Inferior parietal cortex (tissue), 1 donor: ENCODE results near the gene INSM1.

ENCODE experiments used
- DNase-seq: peaks from one replicate; pipeline ENCODE4 v3.0.0-alpha.2; 2016; ENCODE audit errors: extremely low spot score

INSM1 gene

DNA sequence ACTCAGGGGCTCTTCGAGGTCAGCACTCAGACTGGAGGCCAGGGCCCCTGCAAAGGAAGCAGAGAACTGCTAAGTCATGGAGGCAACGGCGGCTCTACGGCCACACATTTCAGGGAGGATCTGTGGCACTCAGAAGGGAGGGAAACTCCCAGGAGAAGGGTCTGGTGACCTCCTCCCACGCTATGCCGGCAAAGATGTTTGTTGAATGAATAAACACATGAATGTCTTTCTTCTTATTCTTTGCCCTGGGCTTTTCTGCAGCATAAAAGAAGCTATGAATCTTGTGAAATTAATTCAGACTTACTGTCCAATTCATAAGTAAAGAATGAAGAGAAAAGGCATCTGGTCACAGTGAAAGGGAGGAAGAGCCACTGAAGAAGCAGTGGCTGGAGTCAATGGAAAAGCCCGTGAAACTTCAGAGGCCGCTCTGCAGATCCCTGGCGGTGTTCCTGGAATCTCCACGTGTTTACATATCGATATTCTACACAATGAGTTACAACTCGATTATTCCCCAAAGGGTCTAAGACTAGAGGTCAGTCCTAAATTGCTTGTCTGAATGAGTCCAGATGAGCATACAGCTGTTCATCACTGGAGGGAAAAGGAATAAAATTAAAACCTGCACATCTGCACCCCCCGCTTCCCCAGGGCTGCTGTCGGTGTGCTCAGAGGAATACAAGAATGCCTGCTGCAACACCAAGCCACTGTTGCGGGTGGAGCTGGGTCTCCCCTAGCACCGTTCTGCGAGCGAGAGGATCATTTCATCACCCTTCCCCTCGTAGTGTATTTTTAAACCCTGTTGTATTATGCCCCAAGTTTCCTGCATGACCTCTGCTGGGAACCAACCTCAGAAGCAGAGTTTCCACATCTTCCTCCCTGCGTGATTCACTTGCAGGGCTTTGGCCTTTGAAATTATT, 25.6 kb downstream of the INSM1 start:
- no peak for DNase-seq

DNA sequence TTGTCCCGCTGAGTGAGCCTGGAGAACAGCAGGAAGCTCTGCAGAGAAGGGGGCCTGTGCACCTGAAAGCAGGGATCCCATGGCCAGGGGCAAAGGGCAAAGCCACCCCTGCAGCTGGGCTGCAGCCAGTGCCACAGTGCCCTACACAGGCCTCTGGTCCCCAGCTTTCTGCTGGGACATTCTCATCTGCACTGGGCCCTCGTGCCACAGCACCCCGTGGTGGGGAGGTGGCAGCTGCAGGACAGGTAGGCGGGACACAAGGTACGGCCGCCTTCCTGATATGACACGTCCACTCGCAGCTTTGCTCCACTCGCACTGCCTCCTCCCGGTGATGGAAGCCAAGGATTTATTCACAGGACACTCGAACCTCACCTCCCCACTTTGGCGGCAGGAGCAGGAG, 27.2 kb downstream of the INSM1 start:
- no peak for DNase-seq

DNA sequence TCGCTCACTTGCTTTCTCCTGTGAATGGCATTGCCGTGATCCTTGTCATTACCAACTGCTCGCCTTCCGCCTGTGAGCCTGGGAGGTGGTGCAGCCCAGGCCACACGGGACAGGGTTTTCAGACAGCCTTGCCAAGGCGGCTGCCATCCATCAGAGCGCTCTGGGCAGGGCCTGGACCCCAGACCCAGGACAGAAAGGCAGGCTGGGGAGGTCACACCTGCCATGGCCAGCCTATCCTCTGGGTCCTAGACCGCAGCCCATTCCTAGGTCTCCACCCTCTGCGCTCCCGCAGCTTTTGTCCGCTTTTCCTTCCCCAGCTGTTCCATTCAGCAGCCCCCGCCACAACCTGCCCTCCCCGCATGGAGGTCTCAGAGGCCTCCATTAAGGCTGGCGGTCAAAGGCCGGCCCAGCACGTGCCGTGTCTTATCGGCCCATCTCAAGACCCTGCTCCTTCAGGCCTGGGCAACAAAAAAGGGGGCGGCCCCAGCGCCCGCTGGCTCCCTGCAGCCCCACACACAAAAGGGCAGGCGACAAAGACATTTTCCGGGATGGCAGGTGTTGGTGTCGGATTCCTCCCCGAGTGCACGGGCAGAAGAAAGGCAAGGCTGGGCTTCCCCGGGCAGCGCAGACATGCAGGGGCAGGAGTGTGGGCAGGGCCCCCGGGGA, 28.1 kb downstream of the INSM1 start:
- no peak for DNase-seq

DNA sequence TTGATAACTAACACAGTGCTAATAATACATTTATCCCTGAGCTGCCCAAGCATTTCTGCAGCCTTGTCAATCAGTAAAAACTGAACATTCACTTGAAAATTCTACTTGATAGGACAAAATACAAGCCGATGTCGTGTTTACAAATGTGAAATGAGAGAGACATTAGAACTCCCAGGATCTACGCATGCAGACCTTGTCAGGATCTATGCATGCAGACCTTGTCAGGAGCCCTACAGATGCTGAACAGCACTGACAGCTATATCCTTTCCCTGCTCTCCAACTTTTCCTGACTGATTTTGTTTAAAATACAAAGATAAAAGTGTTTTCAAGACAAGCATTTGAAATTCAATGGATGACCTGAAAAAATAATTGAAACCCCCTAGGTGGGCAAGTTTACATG, 28.9 kb downstream of the INSM1 start:
- DNase-seq: no peak

DNA sequence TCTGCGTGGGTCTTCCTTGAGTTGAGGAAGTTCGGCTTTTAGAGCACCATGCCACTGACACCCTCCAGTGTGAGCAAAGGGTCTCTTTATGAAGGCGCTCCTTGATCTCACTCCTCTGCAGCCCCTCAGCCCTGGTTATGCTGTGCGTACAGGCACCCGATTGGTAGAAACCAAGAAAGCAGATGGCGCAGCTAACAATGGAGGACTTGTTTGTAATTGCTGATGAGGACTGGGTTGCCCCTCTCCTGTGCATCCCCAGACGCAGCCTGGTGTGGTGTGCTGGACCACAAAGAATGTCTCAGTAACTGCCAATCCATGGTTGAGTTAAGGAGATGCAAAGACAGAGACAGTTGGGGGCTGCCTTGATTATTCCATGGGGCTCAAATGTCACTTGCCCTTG, 30.2 kb downstream of the INSM1 start:
- DNase-seq: no peak

DNA sequence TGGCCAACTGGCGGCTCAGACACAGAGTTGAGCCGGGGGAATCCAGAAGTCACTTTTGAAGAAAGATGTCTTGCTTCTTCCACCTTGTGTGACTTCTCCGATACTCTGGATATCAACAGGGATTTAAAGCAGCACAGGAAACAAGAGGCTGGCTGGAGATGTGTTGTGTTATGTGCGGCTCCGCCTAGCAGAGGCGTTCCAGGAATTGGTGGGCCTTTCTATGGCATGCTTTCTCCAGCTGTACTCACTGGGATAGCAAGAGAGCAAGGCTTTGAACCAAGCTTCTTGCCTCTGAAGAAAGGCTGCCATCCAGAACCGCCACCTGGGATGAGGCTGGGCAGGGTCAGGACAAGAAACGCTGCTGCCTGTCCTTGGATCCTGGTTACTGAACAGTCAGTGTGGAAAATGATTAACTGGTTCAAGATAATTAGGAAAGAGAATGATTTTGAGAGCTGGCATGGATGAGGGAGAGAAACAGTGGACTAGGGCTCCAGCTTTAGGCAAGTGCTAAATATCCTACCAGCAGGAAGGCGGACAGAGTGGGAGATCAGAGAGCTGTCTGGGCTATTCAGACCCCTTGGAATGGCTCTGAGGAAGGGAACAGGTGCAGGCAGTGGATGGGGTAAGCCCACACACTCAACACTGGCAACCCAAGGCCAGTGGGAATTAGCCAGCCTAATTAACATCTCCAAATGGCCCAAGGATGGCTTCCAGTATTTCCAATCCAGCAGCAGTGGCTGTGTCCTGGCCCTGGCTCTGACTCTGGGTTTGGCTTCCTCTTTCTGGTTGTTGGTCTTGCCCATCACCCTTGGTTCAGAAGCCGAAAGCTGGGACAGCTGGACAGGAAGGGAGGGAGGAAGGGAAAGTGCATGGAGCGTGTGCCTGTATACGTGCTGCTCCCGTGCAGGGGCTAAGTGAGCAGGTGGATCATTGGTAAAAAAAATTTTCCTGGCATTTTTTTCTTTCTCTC, 31.9 kb downstream of the INSM1 start:
- DNase-seq: no peak

DNA sequence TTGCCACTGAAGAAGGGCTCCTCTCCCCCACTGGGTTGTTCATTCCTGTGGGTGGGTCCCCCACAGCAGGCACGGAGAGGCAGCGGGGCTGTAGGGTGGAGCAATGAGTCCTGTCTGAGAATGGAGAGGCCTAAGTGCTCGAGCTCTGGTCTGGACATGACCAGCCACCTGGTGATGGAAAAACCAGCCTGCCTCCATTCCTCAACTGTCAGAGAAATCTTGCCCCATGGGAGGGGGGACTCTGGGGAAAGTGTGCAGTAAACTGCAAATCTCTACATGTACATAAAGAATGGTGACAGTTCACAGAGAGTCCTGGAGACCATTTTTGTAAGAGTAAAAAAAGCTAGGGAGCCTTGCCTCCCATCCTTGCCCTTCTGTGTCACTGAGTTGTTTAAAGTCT, 34.1 kb downstream of the INSM1 start:
- DNase-seq: no peak

DNA sequence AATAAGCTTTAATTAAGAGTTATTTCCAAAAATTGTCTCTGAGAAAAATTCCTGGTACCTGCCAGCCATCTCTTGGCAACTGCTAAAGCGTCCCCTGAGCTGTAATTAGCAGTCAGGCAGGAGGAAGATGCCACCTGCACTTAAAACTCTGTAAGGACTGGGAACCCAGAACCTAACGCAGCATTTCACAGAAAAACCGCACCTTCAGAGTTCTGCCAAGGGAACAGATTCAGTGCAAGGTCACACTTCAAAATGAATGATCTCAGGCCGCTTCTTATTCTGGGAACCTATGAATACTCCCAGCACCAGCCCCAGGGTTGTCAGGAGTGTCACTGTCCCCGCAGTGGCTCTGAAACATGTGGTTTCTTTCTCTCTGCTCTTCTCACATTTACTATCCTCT, 36.7 kb downstream of the INSM1 start:
- DNase-seq: no peak

DNA sequence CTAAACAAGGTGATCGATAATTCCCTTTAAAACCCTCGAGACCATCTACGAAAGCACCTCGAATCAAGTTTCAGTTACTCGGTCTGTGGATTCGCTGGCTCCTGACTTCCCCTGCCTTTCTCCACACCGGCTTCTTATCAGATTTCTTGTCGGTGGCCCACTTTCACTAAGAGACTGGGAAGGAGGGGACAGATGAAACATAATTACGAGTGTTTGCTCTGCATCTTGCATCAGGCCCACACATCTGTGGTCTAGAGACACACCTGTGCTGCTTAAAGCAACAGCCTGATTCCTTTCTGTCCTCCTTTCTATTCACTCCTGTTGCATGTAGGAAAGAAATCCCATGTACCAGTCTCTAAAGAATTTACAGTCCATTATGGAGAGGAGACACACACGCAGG, 37.7 kb downstream of the INSM1 start:
- DNase-seq: no peak

DNA sequence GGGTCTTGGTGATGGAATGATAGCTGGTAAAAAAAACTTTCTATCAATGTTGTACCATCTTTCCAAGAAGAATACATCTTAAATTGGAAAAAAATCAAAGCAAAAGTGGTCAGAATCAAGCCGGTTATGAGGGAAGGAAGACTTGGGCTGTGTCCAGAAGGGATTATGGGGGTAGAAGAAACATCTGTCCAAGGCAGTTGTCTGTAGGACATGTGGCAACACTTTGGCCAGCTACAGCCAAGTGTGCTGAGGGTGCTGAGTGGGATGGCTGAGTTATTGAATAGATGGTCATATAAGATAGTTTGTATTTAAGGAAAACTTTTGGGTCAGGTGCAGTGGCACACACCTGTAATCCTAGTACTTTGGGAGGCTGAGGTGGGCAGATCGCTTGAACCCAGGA, 38.4 kb downstream of the INSM1 start:
- no peak for DNase-seq

DNA sequence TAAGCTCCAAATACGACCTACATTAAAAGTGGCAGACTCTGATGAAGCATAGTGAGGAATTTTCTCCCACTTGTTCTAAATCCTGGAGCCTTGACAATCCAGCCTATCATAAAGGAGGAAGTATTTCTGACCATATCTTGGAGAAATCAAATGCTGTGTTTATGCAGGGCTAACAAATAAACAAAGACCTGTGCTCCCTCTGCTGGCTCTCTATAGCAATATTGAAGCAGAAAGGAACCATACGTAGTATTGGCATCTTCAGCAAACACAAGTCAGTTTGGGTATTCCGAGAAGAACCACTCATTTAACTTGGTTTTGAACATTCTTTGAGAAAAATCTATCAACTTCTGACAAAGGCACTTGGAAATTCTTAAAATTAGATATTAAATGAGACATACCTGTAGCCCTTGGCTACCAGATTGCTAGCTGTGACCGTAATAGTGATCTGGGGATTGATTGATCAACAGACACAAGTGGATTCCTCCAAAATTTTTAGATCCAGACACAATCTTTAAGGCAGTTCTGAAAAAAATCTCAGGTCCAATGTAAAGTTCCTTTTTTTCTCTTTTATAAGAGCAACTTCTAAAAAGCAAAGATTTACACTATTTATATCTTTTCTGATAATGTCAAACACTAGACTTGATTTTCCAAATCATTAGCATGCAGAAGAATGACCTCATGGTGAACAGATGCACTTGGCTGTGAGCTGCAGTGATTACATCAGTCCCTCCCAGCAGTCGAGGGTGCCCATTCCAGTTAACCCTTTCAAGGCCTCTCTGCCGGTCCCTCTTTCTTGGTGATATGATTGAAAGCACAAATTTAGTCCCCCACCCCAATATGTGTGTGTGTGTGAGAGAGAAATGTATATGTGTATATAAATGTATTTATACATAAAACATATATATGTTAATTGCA, 40.2 kb downstream of the INSM1 start:
- peak; percentile 58 for DNase-seq

DNA sequence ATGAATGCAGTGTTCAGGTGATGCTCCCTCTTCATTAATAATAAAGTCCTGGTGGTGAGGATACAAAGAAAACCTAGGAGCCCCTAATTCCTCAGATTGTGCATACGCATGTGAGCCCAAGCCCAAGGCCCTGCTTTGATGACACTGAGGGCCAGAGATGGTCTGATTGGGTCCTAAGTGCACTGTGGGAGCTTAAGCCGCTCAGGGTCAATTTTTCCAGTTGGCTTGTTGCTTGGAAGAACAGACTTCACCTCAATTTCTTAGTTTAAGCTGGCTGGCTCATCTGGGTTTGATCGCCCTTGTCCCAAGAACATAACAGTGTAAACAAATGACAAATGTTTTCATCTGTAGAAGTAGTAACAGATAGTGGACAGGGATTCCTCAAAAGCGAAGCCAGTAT, 41.4 kb downstream of the INSM1 start:
- no peak for DNase-seq

DNA sequence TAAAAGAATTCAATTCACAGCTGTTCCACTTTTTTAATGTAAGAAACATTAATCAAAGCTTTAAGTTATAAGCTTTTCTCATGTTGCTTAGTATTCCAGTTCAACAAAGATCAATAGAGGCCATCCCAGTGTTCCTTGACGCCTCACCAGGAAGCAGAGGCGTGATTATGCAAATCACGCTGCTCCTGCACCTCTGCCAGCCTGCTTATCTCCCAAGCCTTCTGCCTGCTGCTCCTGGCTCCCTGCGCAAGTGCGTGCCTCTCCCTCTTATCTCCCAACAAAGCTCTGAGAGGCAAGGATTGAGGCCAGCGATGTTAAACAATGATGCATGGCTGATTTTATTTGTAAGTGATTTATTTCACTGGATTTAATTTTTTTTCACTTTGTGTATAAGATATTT, 42.8 kb downstream of the INSM1 start:
- DNase-seq: peak; percentile 60

DNA sequence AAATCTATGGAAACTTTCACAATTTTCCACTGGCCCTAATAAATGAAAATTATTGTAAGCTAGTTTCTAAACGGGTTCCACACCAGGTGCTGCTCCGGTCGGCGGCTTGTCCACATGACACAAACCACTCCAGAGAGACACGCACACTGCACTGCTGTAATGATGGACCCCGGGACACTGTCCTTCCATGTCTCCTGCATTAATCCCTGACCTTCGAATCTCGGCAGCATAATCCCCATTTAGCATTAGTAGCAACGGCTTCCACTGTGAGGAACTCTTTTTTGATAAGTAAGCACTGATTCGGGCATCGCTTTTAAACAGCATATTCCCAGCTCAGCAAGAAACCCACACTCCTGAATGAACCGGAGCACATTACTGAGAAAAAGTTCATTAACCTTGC, 43.5 kb downstream of the INSM1 start:
- DNase-seq: no peak

DNA sequence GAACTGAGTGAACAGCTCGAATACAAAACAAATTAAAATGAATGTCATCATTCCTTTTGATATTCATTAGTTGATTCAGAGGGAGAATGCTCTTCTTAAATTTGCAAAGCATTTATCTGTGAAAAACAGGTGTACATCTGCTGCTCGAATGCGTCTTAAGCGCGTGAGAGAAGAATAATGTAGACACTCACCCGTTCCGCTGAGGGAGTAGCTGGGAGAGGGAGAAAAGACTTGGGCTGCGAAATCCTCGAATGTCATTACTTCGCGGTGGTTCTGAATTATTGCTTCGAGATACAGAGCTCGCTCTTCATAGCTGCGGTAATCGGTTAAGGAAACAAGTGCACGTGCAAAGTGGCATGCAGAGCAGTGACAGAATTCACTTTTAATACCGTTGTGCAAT, 43.9 kb downstream of the INSM1 start:
- no peak for DNase-seq

DNA sequence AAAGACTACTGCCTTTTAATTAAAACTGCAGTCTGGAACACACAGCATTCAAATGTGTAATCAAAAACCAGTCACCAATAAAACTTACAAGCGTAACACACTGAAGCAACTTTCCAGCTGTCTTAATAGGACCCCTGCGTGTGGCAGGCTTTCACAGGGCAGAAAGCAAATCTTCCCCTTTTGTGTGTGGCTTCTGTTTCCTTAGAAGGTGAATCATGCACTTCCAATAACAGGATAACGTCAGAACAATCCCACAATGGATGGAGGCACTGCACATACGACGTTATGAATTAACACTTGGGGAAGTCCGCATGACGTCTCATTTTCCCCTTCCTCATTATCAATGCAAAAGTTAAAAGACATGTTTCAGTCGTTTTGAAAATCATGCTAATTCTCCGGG, 44.8 kb downstream of the INSM1 start:
- no peak for DNase-seq

DNA sequence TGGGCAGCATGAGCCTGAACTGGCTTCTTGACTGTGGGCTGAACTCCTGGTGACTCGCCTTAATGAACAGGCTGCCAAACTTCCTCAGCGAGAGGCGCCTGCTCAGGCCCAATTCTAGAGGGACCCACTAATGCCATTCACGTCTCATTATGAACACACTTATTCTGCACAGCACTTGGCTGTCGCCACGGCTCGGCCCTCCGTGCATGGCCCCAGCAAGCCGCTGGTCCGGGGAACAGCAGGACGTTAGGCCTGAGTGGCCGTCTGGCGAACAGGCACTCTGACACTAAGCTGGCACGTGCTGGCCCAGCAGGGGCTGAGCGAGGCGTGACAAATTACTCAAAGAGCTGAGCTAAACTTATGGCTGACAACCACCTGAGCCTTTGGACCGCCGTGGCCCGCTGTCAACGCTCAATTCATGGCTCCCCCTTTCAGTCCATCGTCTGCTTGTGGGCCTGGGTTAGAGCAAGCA, 45.9 kb downstream of the INSM1 start:
- DNase-seq: no peak

DNA sequence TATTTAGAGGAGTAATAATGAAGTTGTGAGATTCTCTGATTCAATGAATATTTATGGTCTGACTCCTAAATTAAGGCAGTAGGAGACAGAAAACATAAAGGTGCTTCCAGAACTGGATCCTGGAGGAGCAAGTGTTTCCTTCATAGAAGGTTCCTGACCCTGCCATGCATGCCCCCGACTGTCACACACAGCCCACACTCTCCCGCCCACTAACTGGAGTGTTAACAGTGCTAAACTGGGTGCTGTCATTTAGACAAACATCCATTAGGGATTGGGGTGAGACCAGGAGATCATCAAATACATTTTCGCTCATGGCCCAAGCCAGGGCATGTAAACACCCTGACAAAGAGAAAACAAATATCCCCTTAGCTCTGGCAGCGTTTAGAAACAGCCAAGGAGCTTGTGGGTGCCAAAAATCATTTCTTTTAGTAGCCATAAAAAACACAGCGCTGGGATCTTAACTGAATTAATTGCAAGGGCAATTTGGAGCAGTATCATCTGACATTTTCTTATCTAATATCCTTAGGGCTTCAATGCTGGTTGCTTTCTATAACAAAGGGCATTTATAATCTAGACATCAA, 46.8 kb downstream of the INSM1 start:
- DNase-seq: no peak

DNA sequence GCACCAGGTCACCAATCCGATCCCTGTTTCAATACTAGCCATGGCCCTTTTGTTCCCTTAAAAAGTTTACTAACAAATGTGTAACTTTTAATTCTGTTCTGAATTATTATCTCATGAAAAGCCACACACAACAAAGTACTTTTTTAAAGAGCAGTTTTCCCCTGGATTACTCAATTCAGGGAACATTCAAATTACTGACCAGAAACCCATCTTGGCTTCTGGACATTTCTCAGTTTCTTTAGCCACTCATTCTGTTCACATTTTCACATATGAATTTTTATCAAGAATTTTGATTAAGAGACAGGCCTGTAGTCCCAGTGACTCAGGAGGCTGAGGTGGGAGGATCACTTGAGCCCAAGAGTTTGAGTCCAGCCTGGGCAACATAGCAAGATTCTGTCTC, 47.4 kb downstream of the INSM1 start:
- DNase-seq: no peak

DNA sequence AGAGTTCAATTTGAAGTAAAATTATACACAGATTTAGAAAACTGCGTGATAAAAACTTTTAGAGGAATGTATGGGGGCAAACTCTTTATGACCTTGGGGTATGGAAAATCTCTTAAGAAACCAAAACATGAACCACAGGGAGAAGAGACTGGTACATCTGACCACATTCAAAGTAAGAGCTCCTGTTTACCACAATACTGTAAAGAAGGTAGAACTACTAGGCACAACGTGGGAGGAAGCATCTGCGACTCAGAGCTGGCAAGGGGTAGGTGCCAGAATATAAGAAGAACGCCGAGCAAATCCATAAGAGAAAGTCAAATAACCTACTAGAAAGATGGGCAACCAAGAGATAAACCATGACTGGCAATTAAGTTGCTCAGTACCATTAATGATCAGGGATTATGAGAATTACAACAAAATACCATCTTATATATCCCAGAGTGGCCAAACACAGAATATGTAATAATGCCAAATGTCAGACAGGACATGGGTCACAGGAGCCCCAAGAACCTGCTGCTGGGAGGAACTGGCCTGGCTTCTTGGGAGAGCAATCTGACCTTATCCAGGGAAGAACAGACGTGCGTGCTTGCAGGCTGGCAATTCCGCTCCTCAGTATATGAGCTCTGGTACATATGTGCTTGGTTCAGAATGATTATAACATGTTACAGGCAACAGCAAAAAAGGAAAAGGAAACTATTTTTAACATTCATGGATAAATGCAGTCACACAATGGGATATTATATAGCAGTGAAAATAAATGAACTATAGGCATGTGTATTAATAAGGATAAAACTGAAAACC, 50.2 kb downstream of the INSM1 start:
- no peak for DNase-seq
